ENCODE data around the gene TSEN2.

- TF ChIP-seq CTCF (IDR thresholded peaks at IDR 0.05) (peak in 6 of 12 donors; percentile 10 to 43 (median 35)), POLR2A (IDR thresholded peaks at IDR 0.05) (peak in 1 of 2 donors; percentile 94)
Measured at GRCh38 chr3:12484198-12484982, at the start of gene TSEN2.
